ENCODE data around the gene INF2.

The INF2 gene

DNA sequence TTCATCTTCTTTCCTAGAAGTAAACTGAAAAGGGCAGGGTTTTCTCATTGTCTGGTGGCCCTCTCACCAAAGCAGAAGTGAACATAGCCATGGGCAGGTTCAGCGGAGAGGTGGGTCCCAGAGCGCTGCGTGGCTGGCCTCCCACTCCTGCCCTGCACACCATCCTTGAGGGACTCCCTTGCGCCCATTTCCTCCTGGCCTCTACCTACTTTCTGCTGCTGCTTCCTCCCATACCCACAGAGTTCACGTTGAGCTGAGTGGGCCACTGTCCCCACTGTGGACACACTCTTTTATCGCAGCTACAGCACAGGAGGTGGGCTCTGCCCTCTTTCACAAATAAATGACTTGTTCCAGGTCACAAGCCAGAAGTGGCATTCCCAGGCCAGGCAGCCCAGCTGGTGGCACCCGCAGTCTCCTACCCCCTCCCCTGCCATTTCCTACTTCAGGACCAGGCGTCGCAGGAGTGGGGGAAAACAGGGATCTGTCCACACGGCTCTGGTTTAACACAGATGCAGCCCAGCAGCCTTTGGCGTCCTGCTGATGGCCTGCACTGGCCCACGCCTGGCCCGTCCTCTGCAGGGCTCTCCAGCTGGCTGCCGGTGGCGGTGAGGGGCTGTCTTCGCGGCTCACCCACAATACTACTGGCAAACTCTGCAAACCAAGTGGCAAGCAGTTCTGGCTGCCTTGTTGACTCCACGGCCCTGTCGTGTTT is 68.4 kb downstream of the INF2 start:
- no peak overlapping the region for H3K14ac ChIP-seq (ENCODE audit: low read length)
- peaks cover 41 to 82% of the 10 kb centered on the region in 2 donors for H3K36me3 ChIP-seq (replicated peaks in 1 of 2; ENCODE audit: control insufficient read depth in 2 of 2, insufficient read depth in 2 of 2, low read length in 2 of 2)
- no peaks in the 10 kb centered on the region for H3K9me3 ChIP-seq (replicated peaks in 1 of 2; ENCODE audit: control insufficient read depth in 2 of 2, insufficient read depth in 1 of 2, low read depth in 1 of 2, low read length in 2 of 2)
- no peak overlapping the region for H3K27ac ChIP-seq (replicated peaks; ENCODE audit: low read length)
- DNase-seq (ENCODE audit: low spot score) = no peak
- peak overlapping the region in 1 of 2 donors; percentile 29 for H3K4me3 ChIP-seq (ENCODE audit: low read length in 2 of 2)
- H3K79me1 ChIP-seq (ENCODE audit: low read depth, low read length) = peaks cover 44% of the 10 kb centered on the region
- no peak overlapping the region for H2BK5ac ChIP-seq (ENCODE audit: low read length)
- H2BK15ac ChIP-seq (ENCODE audit: low read length) = no peak overlapping the region
- no peak overlapping the region for H2AK5ac ChIP-seq (ENCODE audit: low read depth, low read length)
- no peak overlapping the region for H4K91ac ChIP-seq (ENCODE audit: low read depth, low read length, poor library complexity)
- no peak overlapping the region for H4K8ac ChIP-seq (ENCODE audit: low read depth, low read length)
- no peak overlapping the region for H3K4ac ChIP-seq (ENCODE audit: low read length)
- peaks cover 10 to 14% of the 10 kb centered on the region in 2 donors for H3K4me1 ChIP-seq (ENCODE audit: control insufficient read depth in 2 of 2, insufficient read depth in 1 of 2, low read depth in 1 of 2, low read length in 2 of 2)
- no peak overlapping the region for H2BK12ac ChIP-seq (ENCODE audit: low read length)
- H2BK120ac ChIP-seq (ENCODE audit: low read depth, low read length) = no peak overlapping the region
- no peaks in the 10 kb centered on the region for H3K27me3 ChIP-seq (ENCODE audit: control insufficient read depth in 3 of 3, insufficient read depth in 3 of 3, low read depth in 1 of 3, low read length in 3 of 3)
- H3K9ac ChIP-seq (ENCODE audit: low read depth, low read length, poor library complexity) = no peak overlapping the region
- H3K18ac ChIP-seq (ENCODE audit: low read length) = no peak overlapping the region
- H3K4me2 ChIP-seq (ENCODE audit: insufficient read depth, low read length, poor library complexity, severe bottlenecking) = no peak overlapping the region
- no CpG with 5 or more reads among the region's 19 CpGs for WGBS, 2 donors (ENCODE audit: extremely low coverage in 2 of 2, insufficient read length in 2 of 2, insufficient replicate concordance in 1 of 2)
- H3K23ac ChIP-seq (ENCODE audit: low read depth, low read length, poor library complexity) = no peak overlapping the region
- H2AFZ ChIP-seq (ENCODE audit: low read length) = no peak overlapping the region

DNA sequence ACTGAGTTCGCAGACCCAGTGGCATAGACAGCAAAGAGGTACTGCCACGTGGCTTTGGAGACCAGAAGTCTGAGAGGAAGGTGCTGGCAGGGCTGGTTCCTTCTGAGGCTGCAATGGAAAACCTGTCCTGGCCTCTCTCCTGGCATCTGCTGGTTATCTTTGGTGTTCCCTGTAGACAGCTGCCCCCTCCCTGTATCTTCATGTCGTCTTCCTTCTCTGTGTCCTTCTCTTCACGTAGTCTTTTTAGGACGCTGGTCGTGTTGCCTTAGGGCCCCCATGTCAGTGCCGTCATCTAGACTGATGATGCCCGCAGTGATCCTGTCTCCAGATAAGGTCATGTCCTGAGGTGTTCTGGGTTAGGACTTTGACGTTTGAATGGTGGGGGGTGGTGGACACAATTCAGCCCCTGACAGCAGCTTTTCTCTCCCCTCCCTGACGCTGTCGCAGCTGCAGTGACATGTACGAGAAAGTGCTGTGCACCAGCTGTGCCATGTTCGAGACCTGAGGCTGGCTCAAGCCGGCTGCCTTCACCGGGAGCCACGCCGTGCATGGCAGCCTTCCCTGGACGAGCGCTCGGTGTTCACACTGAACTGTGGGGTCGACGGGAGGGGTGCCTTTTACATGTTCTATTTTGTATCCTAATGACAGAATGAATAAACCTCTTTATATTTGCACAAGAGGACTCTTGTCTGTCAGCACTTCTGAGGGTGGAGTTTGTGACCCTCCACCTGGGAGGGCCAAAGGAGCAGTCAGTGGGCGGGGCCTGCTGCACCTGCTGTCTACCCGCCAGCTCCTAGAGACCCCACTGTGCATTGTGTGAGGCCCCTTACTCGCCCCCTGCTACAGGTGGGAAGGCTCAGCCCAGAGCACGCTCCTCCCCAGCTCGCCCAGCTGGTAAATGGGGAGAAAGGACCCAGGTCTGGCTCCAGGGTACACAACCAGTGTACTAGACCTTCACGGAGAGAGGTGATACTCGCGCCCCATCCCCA is 69.9 kb downstream of the INF2 start:
- Histone ChIP-seq H2AFZ (ENCODE audit: low read length) (no peak overlapping the region), H2BK12ac (ENCODE audit: low read length) (no peak overlapping the region), H2BK120ac (ENCODE audit: low read depth, low read length) (no peak overlapping the region), H3K36me3 (replicated peaks in 1 of 2; ENCODE audit: control insufficient read depth in 2 of 2, insufficient read depth in 2 of 2, low read length in 2 of 2) (peaks cover 41 to 84% of the 10 kb centered on the region in 2 donors), H2BK5ac (ENCODE audit: low read length) (peak overlapping the region; percentile 35), H3K18ac (ENCODE audit: low read length) (no peak overlapping the region), H4K91ac (ENCODE audit: low read depth, low read length, poor library complexity) (no peak overlapping the region), H3K4me1 (ENCODE audit: control insufficient read depth in 2 of 2, insufficient read depth in 1 of 2, low read depth in 1 of 2, low read length in 2 of 2) (peaks cover 2 to 5% of the 10 kb centered on the region in 2 donors), H3K9me3 (replicated peaks in 1 of 2; ENCODE audit: control insufficient read depth in 2 of 2, insufficient read depth in 1 of 2, low read depth in 1 of 2, low read length in 2 of 2) (peaks cover 0 to 4% of the 10 kb centered on the region in 2 donors), H4K8ac (ENCODE audit: low read depth, low read length) (peak overlapping the region; percentile 10), H3K4me3 (ENCODE audit: low read length in 2 of 2) (peak overlapping the region in 1 of 2 donors; percentile 43), H3K23ac (ENCODE audit: low read depth, low read length, poor library complexity) (peak overlapping the region; percentile 31), H3K14ac (ENCODE audit: low read length) (no peak overlapping the region), H3K27me3 (ENCODE audit: control insufficient read depth in 3 of 3, insufficient read depth in 3 of 3, low read depth in 1 of 3, low read length in 3 of 3) (no peaks in the 10 kb centered on the region), H3K4me2 (ENCODE audit: insufficient read depth, low read length, poor library complexity, severe bottlenecking) (no peak overlapping the region), H3K9ac (ENCODE audit: low read depth, low read length, poor library complexity) (no peak overlapping the region), H3K79me1 (ENCODE audit: low read depth, low read length) (peaks cover 35% of the 10 kb centered on the region), H3K4ac (ENCODE audit: low read length) (no peak overlapping the region), H3K27ac (replicated peaks; ENCODE audit: low read length) (no peak overlapping the region), H2AK5ac (ENCODE audit: low read depth, low read length) (no peak overlapping the region), H2BK15ac (ENCODE audit: low read length) (no peak overlapping the region)
- WGBS, 2 donors (ENCODE audit: extremely low coverage in 2 of 2, insufficient read length in 2 of 2, insufficient replicate concordance in 1 of 2) = no CpG with 5 or more reads among the region's 30 CpGs
- DNase-seq (ENCODE audit: low spot score) = no peak

DNA sequence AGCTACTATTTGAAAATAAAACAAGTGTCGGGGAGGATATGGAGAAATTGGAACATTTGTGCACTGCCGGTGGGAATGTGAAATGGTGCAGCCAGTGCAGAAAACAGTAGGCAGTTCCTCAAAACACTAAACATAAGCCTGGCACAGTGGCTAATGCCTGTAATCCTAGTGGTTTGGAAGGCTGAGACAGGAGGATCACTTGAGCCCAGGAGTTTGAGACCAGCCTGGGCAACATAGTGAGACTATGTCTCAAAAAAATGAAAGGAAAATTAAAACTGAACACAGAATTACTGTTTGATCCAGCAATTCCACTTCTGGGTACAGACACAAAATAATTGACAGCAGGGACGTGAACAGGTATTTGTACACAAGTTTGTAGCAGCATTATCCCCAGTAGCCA is 76.1 kb downstream of the INF2 start:
- H2BK12ac ChIP-seq (ENCODE audit: low read length) = no peak overlapping the region
- peaks cover 9 to 39% of the 10 kb centered on the region in 2 donors for H3K36me3 ChIP-seq (replicated peaks in 1 of 2; ENCODE audit: control insufficient read depth in 2 of 2, insufficient read depth in 2 of 2, low read length in 2 of 2)
- H4K91ac ChIP-seq (ENCODE audit: low read depth, low read length, poor library complexity) = no peak overlapping the region
- no peak overlapping the region for H3K14ac ChIP-seq (ENCODE audit: low read length)
- peaks cover 0 to 13% of the 10 kb centered on the region in 2 donors for H3K9me3 ChIP-seq (replicated peaks in 1 of 2; ENCODE audit: control insufficient read depth in 2 of 2, insufficient read depth in 1 of 2, low read depth in 1 of 2, low read length in 2 of 2)
- no peak overlapping the region for H2AK5ac ChIP-seq (ENCODE audit: low read depth, low read length)
- no peak overlapping the region for H3K9ac ChIP-seq (ENCODE audit: low read depth, low read length, poor library complexity)
- H3K4me2 ChIP-seq (ENCODE audit: insufficient read depth, low read length, poor library complexity, severe bottlenecking) = no peak overlapping the region
- H3K27me3 ChIP-seq (ENCODE audit: control insufficient read depth in 3 of 3, insufficient read depth in 3 of 3, low read depth in 1 of 3, low read length in 3 of 3) = no peaks in the 10 kb centered on the region
- no peak overlapping the region for H2BK15ac ChIP-seq (ENCODE audit: low read length)
- H3K4me3 ChIP-seq (ENCODE audit: low read length in 2 of 2) = no peak overlapping the region
- H2AFZ ChIP-seq (ENCODE audit: low read length) = no peak overlapping the region
- no peak overlapping the region for H4K8ac ChIP-seq (ENCODE audit: low read depth, low read length)
- H3K18ac ChIP-seq (ENCODE audit: low read length) = no peak overlapping the region
- no peak overlapping the region for H2BK5ac ChIP-seq (ENCODE audit: low read length)
- H3K23ac ChIP-seq (ENCODE audit: low read depth, low read length, poor library complexity) = no peak overlapping the region
- no peak for DNase-seq (ENCODE audit: low spot score)
- H3K79me1 ChIP-seq (ENCODE audit: low read depth, low read length) = peaks cover 4% of the 10 kb centered on the region
- no peak overlapping the region for H3K27ac ChIP-seq (replicated peaks; ENCODE audit: low read length)
- no peak overlapping the region for H2BK120ac ChIP-seq (ENCODE audit: low read depth, low read length)
- peaks cover 5 to 13% of the 10 kb centered on the region in 2 donors for H3K4me1 ChIP-seq (ENCODE audit: control insufficient read depth in 2 of 2, insufficient read depth in 1 of 2, low read depth in 1 of 2, low read length in 2 of 2)
- no peak overlapping the region for H3K4ac ChIP-seq (ENCODE audit: low read length)
- no CpG with 5 or more reads among the region's 3 CpGs for WGBS, 2 donors (ENCODE audit: extremely low coverage in 2 of 2, insufficient read length in 2 of 2, insufficient replicate concordance in 1 of 2)
